Measurements from ENCODE around the gene SH3RF3. TPM values are rescaled to one million over a fixed set of nuclear protein-coding genes. Genes with fewer than 3 reads are reported as not detected.

Gene SH3RF3
- total RNA-seq, result under 1 TPM; 0.25 to 0.44 TPM

GRCh38 chr2:109128616-109129355 is at the start of gene SH3RF3:
Gene SH3RF3, plus strand, starts transcription at chr2:109129205.
- POLR2A ChIA-PET, result no interaction called here
- CTCF ChIA-PET, result interaction anchor here (1.0 to 1.7 kb wide), 2 partner anchors 165 to 381 kb away, joined by 4 to 10 read pairs; no protein-coding TSS in a partner anchor

DNA sequence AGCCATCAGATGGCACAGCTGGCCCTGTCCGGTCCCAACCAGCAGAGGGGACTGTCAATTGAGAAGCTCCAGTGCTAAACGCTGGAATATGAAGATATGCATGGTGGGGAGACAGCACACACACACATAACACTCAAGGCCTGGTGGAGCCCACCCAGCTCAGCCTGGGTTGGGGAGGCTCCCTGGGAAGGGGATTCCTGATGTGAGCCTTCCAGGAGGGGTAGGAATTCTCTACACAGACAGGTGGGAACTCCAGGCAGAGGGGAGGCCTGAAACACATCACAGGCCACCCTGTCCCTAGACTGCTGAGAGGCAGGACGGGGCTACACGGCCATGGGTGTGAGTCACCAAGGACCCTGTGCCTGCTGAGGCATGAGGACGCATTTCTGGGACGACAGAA is 49.4 kb upstream of the SH3RF3 start:
- POLR2A ChIA-PET, result no interaction called here
- CTCF ChIA-PET, result no interaction called here

DNA sequence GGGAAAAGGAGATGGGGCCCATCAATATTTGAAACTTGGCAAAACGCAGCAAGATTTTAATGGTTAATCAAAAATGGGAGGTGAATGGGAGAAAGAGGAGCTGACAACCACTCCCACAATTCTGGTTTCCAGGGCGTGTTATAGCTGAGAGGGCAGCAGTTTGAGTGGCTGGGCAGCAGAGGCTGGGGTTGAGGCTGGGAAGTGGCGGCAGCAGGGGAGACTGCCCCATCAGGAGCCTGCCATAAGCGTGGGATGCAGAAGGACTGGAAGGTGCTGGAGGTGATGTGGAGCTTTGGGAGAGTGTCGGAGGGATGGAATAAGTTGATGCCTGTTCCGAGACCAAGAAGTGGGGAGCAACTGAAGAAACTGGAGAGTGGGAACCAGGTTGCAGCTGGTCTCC is 48.9 kb upstream of the SH3RF3 start:
- ChIA-PET POLR2A (no interaction called here), CTCF (no interaction called here)

- ChIA-PET CTCF (no interaction called here), POLR2A (no interaction called here)
These were observed 48.2 kb upstream of the SH3RF3 start for GRCh38 chr2:109080757-109081156.

DNA sequence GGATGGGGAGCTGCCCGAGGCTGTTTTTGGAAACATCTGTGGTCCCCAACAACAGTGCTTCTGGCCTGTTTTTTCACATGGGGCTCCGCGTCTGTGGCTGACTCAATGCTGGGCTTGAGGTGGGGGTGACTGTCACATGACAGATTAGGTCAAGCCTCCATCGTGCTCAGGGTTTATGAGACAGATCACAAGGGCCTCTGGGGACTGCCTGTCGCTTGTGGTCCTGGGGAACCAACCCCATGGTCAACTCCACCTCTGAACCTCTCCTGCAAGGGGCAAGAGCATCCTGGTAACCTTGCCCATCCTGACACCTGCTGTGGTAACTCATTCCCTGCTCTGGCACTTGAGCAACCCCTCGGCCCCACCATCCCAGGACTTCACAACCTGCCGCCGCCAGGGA is 47.6 kb upstream of the SH3RF3 start:
- POLR2A ChIA-PET, result no interaction called here
- CTCF ChIA-PET, result no interaction called here

DNA sequence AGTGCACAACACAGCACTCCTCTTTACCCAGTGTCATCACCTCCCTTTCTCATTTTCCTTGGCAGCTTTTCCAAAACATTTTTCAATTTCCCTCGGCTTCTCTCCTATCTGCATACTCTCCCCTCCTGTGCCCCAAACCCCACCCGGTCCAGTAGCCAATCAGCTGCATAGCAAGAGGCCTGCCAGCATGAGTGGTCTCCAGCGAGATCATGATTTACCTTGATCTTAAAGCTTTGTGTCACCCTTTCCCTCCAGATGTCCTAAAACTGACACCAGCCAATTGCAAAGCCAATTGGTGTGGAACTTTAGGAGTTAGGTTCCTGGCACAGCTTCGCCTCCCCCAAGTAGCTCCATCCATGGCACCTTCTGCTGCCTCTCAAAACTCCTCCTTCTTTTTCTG is 45.2 kb upstream of the SH3RF3 start:
- ChIA-PET CTCF (no interaction called here), POLR2A (no interaction called here)

- POLR2A ChIA-PET, result no interaction called here
- CTCF ChIA-PET, result no interaction called here
These were observed 44.7 kb upstream of the SH3RF3 start for GRCh38 chr2:109084341-109084740.

GRCh38 chr2:109085912-109086742 is 42.9 kb upstream of the SH3RF3 start:
- ChIA-PET CTCF (no interaction called here), POLR2A (no interaction called here)

- CTCF ChIA-PET, result no interaction called here
- POLR2A ChIA-PET, result no interaction called here
These were observed 42.3 kb upstream of the SH3RF3 start for GRCh38 chr2:109086743-109087020.

- CTCF ChIA-PET, result no interaction called here
- POLR2A ChIA-PET, result no interaction called here
These were observed 41.8 kb upstream of the SH3RF3 start for GRCh38 chr2:109087055-109087663.

DNA sequence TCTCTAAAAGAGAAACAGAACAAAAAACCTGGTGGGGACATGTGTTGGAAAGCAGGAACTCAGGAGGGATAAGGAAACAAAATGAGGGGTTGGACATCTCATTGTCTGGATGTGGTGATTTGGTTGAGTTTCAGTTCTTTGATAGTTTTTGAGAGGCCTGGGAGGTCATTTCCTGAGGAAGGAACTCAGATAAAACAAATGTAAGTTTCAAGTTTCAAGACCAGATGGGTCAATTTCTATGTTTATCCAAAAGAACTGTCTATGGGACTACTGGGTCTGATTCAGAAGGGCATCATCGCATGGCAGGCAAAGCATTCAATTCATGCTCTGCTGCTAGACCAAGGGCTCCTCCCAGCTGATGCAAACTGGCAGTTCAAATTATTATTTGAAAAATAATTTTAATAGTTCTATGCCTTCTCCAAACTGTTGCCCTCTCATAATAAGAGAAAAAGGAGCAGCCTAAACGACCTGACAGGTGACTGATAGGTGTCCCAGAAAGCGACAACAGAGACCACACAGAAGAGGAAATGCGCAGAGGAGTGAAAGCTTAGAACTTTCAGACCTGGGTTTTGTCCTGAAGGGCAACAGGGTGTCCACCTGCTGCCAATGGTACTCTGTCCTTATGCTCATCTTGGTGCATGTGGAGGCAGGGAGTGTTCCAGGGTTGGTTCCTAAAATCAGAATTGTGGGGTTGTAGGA is 39.3 kb upstream of the SH3RF3 start:
- POLR2A ChIA-PET, result no interaction called here
- CTCF ChIA-PET, result no interaction called here

- ChIA-PET CTCF (no interaction called here), POLR2A (no interaction called here)
These were observed 37.5 kb upstream of the SH3RF3 start for GRCh38 chr2:109091526-109091925.

DNA sequence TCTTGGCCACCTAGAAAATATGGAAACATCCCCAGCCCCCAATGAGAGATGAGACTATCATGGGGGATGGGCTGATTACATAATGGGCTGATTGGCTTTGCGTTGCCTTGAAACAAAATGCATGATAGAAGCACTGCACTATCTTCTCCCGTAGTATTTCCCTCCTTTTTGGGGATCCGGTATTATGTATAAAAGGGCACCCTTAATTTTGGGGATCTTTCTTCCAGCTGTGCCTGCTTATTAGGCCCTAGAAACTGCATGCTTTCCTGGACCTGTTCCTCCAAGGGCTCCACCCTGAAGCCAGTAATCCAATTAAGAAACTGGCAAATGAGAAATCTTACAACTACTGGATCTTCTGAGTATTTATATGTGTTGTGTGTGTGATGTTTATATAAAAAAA is 34.9 kb upstream of the SH3RF3 start:
- CTCF ChIA-PET, result no interaction called here
- POLR2A ChIA-PET, result no interaction called here

GRCh38 chr2:109098251-109098920 is 30.6 kb upstream of the SH3RF3 start:
- POLR2A ChIA-PET, result no interaction called here
- CTCF ChIA-PET, result no interaction called here

GRCh38 chr2:109098921-109099273 is 30.1 kb upstream of the SH3RF3 start:
- ChIA-PET POLR2A (no interaction called here), CTCF (no interaction called here)

DNA sequence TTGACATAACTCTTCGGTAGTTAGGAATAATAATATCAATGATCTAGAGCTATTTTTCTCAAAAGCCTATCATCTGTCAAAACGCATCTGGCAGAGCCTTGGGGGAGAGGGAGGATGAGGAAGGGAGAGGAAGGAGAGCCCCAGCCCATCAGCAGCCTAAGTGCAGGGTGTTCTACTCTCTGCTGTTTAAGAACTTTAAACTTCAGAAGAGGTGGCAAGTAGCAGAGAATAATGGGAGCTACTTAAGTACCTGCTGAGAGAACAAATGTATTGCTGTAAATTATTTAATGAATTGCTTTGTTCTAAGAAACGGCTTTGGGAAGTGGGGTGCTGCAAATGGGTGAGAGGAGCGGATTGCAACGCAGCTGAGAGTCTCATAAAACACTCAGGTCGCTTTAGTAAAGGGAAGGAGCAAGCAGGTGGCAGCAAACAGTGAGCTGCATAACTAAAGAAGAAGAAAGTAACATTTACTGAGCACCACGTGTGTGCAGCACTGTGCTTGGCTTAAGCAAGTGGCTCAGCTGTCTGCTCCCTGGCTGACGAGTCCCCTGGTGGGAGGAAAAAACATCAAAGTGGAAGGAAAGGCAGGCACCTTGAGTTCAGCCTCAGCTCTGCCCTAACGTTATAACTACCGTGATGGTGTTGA is 26.3 kb upstream of the SH3RF3 start:
- ChIA-PET CTCF (no interaction called here), POLR2A (no interaction called here)

- ChIA-PET POLR2A (no interaction called here), CTCF (no interaction called here)
These were observed 23.9 kb upstream of the SH3RF3 start for GRCh38 chr2:109105113-109105512.

DNA sequence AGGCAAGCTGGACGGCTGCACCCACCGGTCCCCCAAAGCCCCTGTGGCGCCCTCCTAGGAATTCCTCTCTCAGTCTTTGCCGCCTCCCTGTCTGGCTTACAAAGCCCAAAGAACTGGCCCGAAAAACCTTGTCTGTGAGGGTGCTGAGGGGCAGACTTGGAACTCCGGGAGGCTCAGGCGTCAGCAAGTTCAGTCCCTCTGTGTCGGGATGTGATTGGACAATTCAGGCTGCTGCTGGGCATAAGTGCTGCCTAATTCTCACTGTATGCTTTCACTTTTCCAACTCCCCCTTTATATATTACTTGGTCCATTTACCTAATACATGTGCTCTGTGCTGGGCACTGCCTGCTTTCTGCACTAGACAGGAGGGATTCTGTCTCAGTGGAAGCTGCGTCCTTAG is 20.3 kb upstream of the SH3RF3 start:
- CTCF ChIA-PET, result no interaction called here
- POLR2A ChIA-PET, result no interaction called here

- ChIA-PET POLR2A (no interaction called here), CTCF (no interaction called here)
These were observed 19.7 kb upstream of the SH3RF3 start for GRCh38 chr2:109109342-109109741.

GRCh38 chr2:109110170-109110569 is 18.8 kb upstream of the SH3RF3 start:
- ChIA-PET CTCF (no interaction called here), POLR2A (no interaction called here)

All from activated CD8-positive, alpha-beta memory T cell treated with anti-CD3 and anti-CD28 coated beads for 36 hours (primary cell).